GM21825 (cell line): ENCODE results near the gene ADH5.
"Not testable (repeated sequence)": the region's sequence is repeated elsewhere in the genome, so short reads cannot be mapped to it uniquely, and the experiment has no call there.

Experiments
- ATAC-seq: cut with Tn5 transposase; IDR thresholded peaks from one replicate; pipeline ENCODE4 v1.9.1; 2021; ENCODE audit warnings: mild to moderate bottlenecking, moderate library complexity; ENCODE audit not compliant: unreplicated experiment

The ADH5 gene

GRCh38 chr4:99088023-99088449, 552 bp downstream of the ADH5 start:
- peak; percentile 23 for ATAC-seq

GRCh38 chr4:99084595-99084994, 4.0 kb downstream of the ADH5 start:
- ATAC-seq: no peak

- ATAC-seq: no peak
These were observed 6.4 kb downstream of the ADH5 start for GRCh38 chr4:99082192-99082591.

GRCh38 chr4:99080869-99081268, 7.7 kb downstream of the ADH5 start:
- ATAC-seq: not testable (repeated sequence)

GRCh38 chr4:99079625-99080295, 8.8 kb downstream of the ADH5 start:
- no peak for ATAC-seq

GRCh38 chr4:99078931-99079624, 9.5 kb downstream of the ADH5 start:
- no peak for ATAC-seq

GRCh38 chr4:99078336-99078735, 10.3 kb downstream of the ADH5 start:
- ATAC-seq: no peak

- no peak for ATAC-seq
These were observed 11.4 kb downstream of the ADH5 start for GRCh38 chr4:99077177-99077576.

GRCh38 chr4:99076292-99076976, 12.2 kb downstream of the ADH5 start:
- ATAC-seq: no peak

GRCh38 chr4:99074816-99075215, 13.8 kb downstream of the ADH5 start:
- no peak for ATAC-seq

GRCh38 chr4:99071159-99071558, 17.4 kb downstream of the ADH5 start:
- no peak for ATAC-seq

GRCh38 chr4:99067617-99068016, 21.0 kb downstream of the ADH5 start:
- ATAC-seq: no peak

- ATAC-seq: not testable (repeated sequence)
These were observed 23.1 kb downstream of the ADH5 start for GRCh38 chr4:99065521-99065920.

- ATAC-seq: no peak
These were observed 26.5 kb downstream of the ADH5 start for GRCh38 chr4:99062120-99062519.

GRCh38 chr4:99061048-99061700, 27.4 kb downstream of the ADH5 start:
- no peak for ATAC-seq

GRCh38 chr4:99059550-99059949, 29.0 kb downstream of the ADH5 start:
- no peak for ATAC-seq

- ATAC-seq: no peak
These were observed 30.4 kb downstream of the ADH5 start for GRCh38 chr4:99058228-99058627.

- peak; percentile 63 for ATAC-seq
These were observed 34.1 kb downstream of the ADH5 start for GRCh38 chr4:99054428-99054994.

- ATAC-seq: no peak
These were observed 35.7 kb downstream of the ADH5 start for GRCh38 chr4:99052902-99053301.

GRCh38 chr4:99047710-99048109, 40.9 kb downstream of the ADH5 start:
- no peak for ATAC-seq

- no peak for ATAC-seq
These were observed 45.2 kb downstream of the ADH5 start for GRCh38 chr4:99043346-99043745.
